SK-N-MC (cell line): Measurements from ENCODE around the gene ABHD2.

Experiments used
- EZH2 ChIP-seq: fragments of 200-600 bp; sonication (generic); IDR thresholded peaks from one replicate; pipeline ENCODE4 v1.6.1; 2017; ENCODE audit warnings: antibody characterized with exemption
- POLR2AphosphoS5 ChIP-seq: IDR thresholded peaks from 2 replicates; pipeline ENCODE4 v1.6.1; 2012; ENCODE audit warnings: mild to moderate bottlenecking, low read depth, low read length, borderline replicate concordance

DNA sequence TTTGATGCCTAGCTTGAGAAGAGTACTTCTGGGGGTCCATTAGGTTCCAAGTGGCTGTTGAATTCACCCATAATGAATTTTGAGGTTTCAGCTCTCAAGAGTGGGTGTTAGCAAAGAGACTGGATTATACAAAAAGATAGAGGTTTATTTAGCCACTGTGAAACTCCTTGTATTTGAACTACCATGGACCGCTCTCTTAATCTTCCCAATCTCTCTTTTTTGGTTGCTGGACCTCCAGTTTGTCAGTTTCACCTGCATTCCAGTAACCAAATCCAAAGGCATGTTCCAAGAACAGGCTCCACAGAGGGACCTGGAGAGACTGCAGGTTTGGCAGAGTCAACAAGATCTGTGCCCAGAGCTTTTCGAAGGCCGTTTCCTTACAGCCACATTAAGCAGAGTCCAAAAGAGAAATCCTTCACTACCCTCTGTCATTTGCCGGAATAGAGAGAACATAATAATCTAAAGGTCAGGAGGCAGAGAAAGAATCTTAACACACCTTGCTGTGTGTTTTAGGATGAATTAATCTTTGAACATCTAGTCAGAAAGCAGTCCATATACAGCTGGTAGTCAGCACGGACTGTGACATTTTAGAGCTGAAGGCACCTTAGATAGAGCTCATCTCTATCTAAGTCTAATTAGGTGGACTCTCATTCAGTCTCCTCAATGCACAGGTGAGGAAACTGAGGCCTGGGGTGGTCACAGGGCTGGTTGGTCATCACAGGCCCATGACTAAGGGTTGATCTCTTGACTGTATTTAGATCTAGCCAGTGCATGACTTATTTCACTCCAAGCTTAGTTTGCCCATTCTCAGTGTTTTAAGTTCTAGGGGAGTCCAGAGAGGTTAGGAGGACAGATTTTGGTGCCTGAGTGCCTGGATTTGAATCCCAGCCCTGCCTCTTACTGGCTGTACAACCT is 1.3 kb downstream of the ABHD2 start:
- TF ChIP-seq EZH2 (no peak), POLR2AphosphoS5 (no peak)
